GM12878 (cell line): ENCODE measurements around the gene ENPP4. TPM values are rescaled to one million over a fixed set of nuclear protein-coding genes. Genes with fewer than 3 reads are reported as not detected.

Experiments
- ATAC-seq: fragments of 200-7000 bp; cut with Tn5 transposase; 3 replicates; pipeline ENCODE4 v1.9.1; 2020; ENCODE audit warnings: mild to moderate bottlenecking, moderate library complexity
- BruUV-seq: library from RNA; stranded (reverse); fragments of 400-500 nt; replicated peaks from 2 replicates; lab custom pipeline; 2021; lab: Mats Ljungman, UMichigan
- CTCF ChIA-PET: fragments of 300-600 bp; sonication (Branson Sonifier 250); formaldehyde crosslinking; extraction: SDS; loops from one replicate; lab custom pipeline; 2021; ENCODE audit warnings: inconsistent platforms; lab: Yijun Ruan, JAX
- POLR2A ChIA-PET: fragments of 350-600 bp; formaldehyde crosslinking; extraction: SDS; loops from one replicate; lab custom pipeline; 2021; ENCODE audit warnings: inconsistent platforms; lab: Charles Lee
- RAD21 ChIA-PET: fragments of 300-600 bp; sonication (Branson Sonifier 250); formaldehyde crosslinking; loops from one replicate; lab custom pipeline; 2023; ENCODE audit warnings: antibody characterized with exemption; ENCODE audit not compliant: unreplicated experiment; lab: Charles Lee
- SMC1A ChIA-PET: fragments of 300-600 bp; sonication (Branson Sonifier 250); formaldehyde crosslinking; loops from one replicate; lab custom pipeline; 2023; ENCODE audit not compliant: unreplicated experiment, uncharacterized antibody; lab: Charles Lee
- DNase-seq: peaks from one replicate; pipeline ENCODE4 v3.0.0-alpha.2; 2011; ENCODE audit warnings: low read depth, low spot score
- FAIRE-seq: peaks from 3 replicates; lab custom pipeline; 2011; peaks lifted over from hg19 to GRCh38; lab: Jason Lieb, UNC
- H2AFZ ChIP-seq: 2 replicates; pipeline ENCODE4 v1.6.0; 2011; ENCODE audit warnings: low read depth, low read length, control low read depth; ENCODE audit not compliant: control insufficient read depth
- H3K27ac ChIP-seq: 2 replicates; pipeline ENCODE4 v1.5.1; 2011; ENCODE audit warnings: control low read depth; ENCODE audit not compliant: control insufficient read depth, insufficient read depth
- H3K27me3 ChIP-seq, 2 experiments: replicated peaks in 1 of 2; 2 replicates each; pipeline versions ENCODE4 v1.6.0 to v1.6.1; 2011; ENCODE audit warnings: low read length in 1 of 2; ENCODE audit not compliant: control insufficient read depth in 2 of 2, insufficient read depth in 2 of 2
- H3K36me3 ChIP-seq, 2 experiments: 2 replicates each; pipeline ENCODE4 v1.5.1; 2011; ENCODE audit warnings: low read length in 1 of 2; ENCODE audit not compliant: control insufficient read depth in 2 of 2, insufficient read depth in 2 of 2
- H3K4me1 ChIP-seq: 2 replicates; pipeline ENCODE4 v1.6.1; 2011; ENCODE audit warnings: mild to moderate bottlenecking, low read length, moderate library complexity, mixed read lengths; ENCODE audit not compliant: control insufficient read depth, insufficient read depth
- H3K4me2 ChIP-seq: 2 replicates; pipeline ENCODE4 v1.6.0; 2011; ENCODE audit warnings: control low read depth; ENCODE audit not compliant: control insufficient read depth, insufficient read depth
- H3K4me3 ChIP-seq: fragments of 200-600 bp; sonication (generic); 2 replicates; pipeline ENCODE4 v1.5.1; 2016
- H3K79me2 ChIP-seq: 2 replicates; pipeline ENCODE4 v1.6.0; 2011; ENCODE audit warnings: low read length; ENCODE audit not compliant: control insufficient read depth, insufficient read depth
- H3K9ac ChIP-seq: 2 replicates; pipeline ENCODE4 v1.8.0; 2011; ENCODE audit warnings: low read length, control low read depth, mixed read lengths; ENCODE audit not compliant: control insufficient read depth, insufficient read depth
- H3K9me3 ChIP-seq: replicated peaks from 3 replicates; pipeline ENCODE4 v1.5.1; 2011; ENCODE audit warnings: mild to moderate bottlenecking, low read length; ENCODE audit not compliant: control insufficient read depth, insufficient read depth
- H4K20me1 ChIP-seq: 2 replicates; pipeline ENCODE4 v1.6.0; 2011; ENCODE audit not compliant: control insufficient read depth, insufficient read depth
- POU2F2 ChIP-seq: IDR thresholded peaks from 3 replicates; pipeline ENCODE4 v1.6.1; 2011; ENCODE audit warnings: low read depth, mild to moderate bottlenecking, low read length, borderline replicate concordance
- ZNF24 ChIP-seq: fragments of 450-650 bp; IDR thresholded peaks from 2 replicates; pipeline ENCODE4 v1.6.1; 2017; ENCODE audit warnings: antibody characterized with exemption, mild to moderate bottlenecking
- ZSCAN29 ChIP-seq: fragments of 450-650 bp; IDR thresholded peaks from 2 replicates; pipeline ENCODE4 v1.6.1; 2017; ENCODE audit warnings: mild to moderate bottlenecking, moderate library complexity
- WGBS: methylation state at CpG from one replicate; pipeline ENCODE4 v1.1.6; 2016; ENCODE audit warnings: low lambda C conversion rate; ENCODE audit not compliant: insufficient replicate concordance, insufficient coverage; ENCODE audit errors: missing lambda C conversion rate; 5-methylcytosine and 5-hydroxymethylcytosine counted together
- in situ Hi-C: fragments of 300-500 bp; cut with MboI; formaldehyde crosslinking; loops from 9 replicates; pipeline ENCODE4 v1.14.3; 2018; ENCODE audit warnings: mixed read lengths
- intact Hi-C: fragments of 100-400 bp; cut with micrococcal nuclease; formaldehyde crosslinking; loops from one replicate; pipeline ENCODE4 v1.14.2; 2022; ENCODE audit not compliant: unreplicated experiment
- polyA plus RNA-seq, 11 experiments: library from polyadenylated mRNA; depleted of rRNA in 4 of 11; unstranded in 6 of 11; stranded (reverse) in 5 of 11; fragments of >200 nt; fragmentation: Nextera tagmentation in 4 of 11; fragmentation: Illumina TruSeq in 1 of 11; extraction: Ambion mirVana in 4 of 11; extraction: Trizol in 1 of 11; gene quantifications; 1 replicate in 1 of 11; 2 replicates in 10 of 11; pipeline versions ENCODE4 v1.2.1 to v1.2.3, GENCODE V29; 2011 to 2016; ENCODE audit warnings: inconsistent platforms in 2 of 11, missing spikeins in 2 of 11, low read depth in 1 of 11
- total RNA-seq, 4 experiments: library from RNA; depleted of rRNA in 3 of 4; stranded (reverse); fragments of >200 nt in 3 of 4; fragmentation: Illumina TruSeq in 1 of 4; extraction: Trizol in 1 of 4; gene quantifications; 2 replicates each; pipeline versions ENCODE4 v1.2.1 to v1.2.3, GENCODE V29; 2013 to 2021
- TF ChIP-seq, protein P1 (sequence below): fragments of 450-650 bp; IDR thresholded peaks from 2 replicates; pipeline ENCODE4 v1.6.1; 2017; ENCODE audit warnings: mild to moderate bottlenecking, low read depth, inconsistent platforms; ENCODE audit not compliant: poor library complexity, severe bottlenecking

The ENPP4 gene
- total and polyA plus RNA-seq, 10 of the 15 experiments (the other 5 are each of a cell fraction or from before 2014, with no cell fraction given) = 3.3 to 9.7 (median 5.3) TPM

DNA sequence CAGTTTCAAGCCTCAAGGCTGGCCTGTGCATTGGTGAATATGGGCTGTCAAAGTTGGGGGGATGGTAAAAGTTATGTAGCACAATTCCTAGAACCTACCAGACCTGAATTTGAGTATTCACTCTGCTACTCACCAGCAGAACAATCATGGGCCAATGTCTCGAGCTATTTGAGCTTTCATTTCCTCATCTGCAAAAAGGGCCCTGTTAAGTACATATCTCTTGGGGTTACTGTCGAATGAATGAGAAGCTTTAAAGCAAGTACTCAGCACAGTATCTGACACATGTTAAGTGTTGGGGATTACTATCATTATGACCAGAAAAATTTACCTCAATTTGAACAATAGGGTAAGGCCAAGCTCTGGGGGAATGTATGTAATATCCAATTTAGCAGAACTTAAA is 13.5 kb upstream of the ENPP4 start:
- no peak for DNase-seq
- RAD21 ChIA-PET = interaction anchor here (0.9 to 2.7 kb wide), 5 partner anchors 12 to 103 kb away, joined by 3 to 9 read pairs (median 3); partner anchors contain the start of gene ENPP4
- intact Hi-C loops = no loop called here
- WGBS = 3% methylated on average over 2 of the region's 2 CpGs
- H3K27me3 ChIP-seq = no peaks in the 10 kb centered on the region
- TF ChIP-seq, protein P1, sequence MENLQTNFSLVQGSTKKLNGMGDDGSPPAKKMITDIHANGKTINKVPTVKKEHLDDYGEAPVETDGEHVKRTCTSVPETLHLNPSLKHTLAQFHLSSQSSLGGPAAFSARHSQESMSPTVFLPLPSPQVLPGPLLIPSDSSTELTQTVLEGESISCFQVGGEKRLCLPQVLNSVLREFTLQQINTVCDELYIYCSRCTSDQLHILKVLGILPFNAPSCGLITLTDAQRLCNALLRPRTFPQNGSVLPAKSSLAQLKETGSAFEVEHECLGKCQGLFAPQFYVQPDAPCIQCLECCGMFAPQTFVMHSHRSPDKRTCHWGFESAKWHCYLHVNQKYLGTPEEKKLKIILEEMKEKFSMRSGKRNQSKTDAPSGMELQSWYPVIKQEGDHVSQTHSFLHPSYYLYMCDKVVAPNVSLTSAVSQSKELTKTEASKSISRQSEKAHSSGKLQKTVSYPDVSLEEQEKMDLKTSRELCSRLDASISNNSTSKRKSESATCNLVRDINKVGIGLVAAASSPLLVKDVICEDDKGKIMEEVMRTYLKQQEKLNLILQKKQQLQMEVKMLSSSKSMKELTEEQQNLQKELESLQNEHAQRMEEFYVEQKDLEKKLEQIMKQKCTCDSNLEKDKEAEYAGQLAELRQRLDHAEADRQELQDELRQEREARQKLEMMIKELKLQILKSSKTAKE = no peak
- TF ChIP-seq POU2F2 (no peak), ZNF24 (peak; percentile 87), ZSCAN29 (no peak)
- TF ChIP-seq, all 136 proteins: peak for 1
- ATAC-seq = peak; percentile 41; the same call in 2 of the 3 replicates
- peak; percentile 38 for FAIRE-seq
- no peak overlapping the region for H3K4me3 ChIP-seq
- no peak overlapping the region for H3K27ac ChIP-seq
- POLR2A ChIA-PET = interaction anchor here (1.1 kb wide), 2 partner anchors 12 to 14 kb away, joined by 3 read pairs; partner anchors contain the start of gene ENPP4
- no peak overlapping the region for H3K4me2 ChIP-seq
- H4K20me1 ChIP-seq = no peaks in the 10 kb centered on the region
- in situ Hi-C loops = no loop called here
- CTCF ChIA-PET = interaction anchor here (0.9 to 2.0 kb wide), 4 partner anchors 10 to 101 kb away, joined by 3 to 7 read pairs (median 4); no protein-coding TSS in a partner anchor
- SMC1A ChIA-PET = interaction anchor here (0.6 to 2.7 kb wide), 7 partner anchors 11 to 104 kb away, joined by 3 to 10 read pairs (median 4); partner anchors contain the start of gene ENPP4
- no peaks in the 10 kb centered on the region for H3K4me1 ChIP-seq
- H3K9me3 ChIP-seq = no peaks in the 10 kb centered on the region; the same call in 2 of the 3 replicates
- no peaks in the 10 kb centered on the region for H3K79me2 ChIP-seq
- no peaks in the 10 kb centered on the region for H3K36me3 ChIP-seq
- no TSS peak for BruUV-seq
- no peak overlapping the region for H2AFZ ChIP-seq
- H3K9ac ChIP-seq = no peak overlapping the region
